Left lung (tissue), 10 donors: Measurements from ENCODE around the gene DACH1. TPM values are rescaled to one million over a fixed set of nuclear protein-coding genes. Genes with fewer than 3 reads are reported as not detected.

Source experiments
- ATAC-seq: fragments of 200-7000 bp; cut with Tn5 transposase; one replicate; pipeline ENCODE4 v1.9.1; 2020; ENCODE audit warnings: moderate library complexity
- DNase-seq, 4 donors: peaks; one replicate each; pipeline ENCODE4 v3.0.0-alpha.2; 2013 to 2020
- H3K27ac ChIP-seq, 2 donors: fragments of 200-600 bp; sonication (generic) in 1 of 2; one replicate each; pipeline versions ENCODE4 v1.5.0 to v1.8.0; 2020 to 2021
- H3K27me3 ChIP-seq, 2 donors: fragments of 200-600 bp; sonication (generic) in 1 of 2; one replicate each; pipeline versions ENCODE4 v1.5.0 to v1.8.0; 2020 to 2021
- H3K36me3 ChIP-seq, 2 donors: fragments of 200-600 bp; sonication (generic) in 1 of 2; one replicate each; pipeline versions ENCODE4 v1.5.0 to v1.8.0; 2020 to 2021
- H3K4me1 ChIP-seq, 2 donors: fragments of 200-600 bp; one replicate each; pipeline ENCODE4 v1.8.0; 2021
- H3K4me3 ChIP-seq, 2 donors: fragments of 200-600 bp; sonication (generic) in 1 of 2; one replicate each; pipeline versions ENCODE4 v1.5.0 to v1.8.0; 2020 to 2021; ENCODE audit warnings: mild to moderate bottlenecking in 1 of 2
- H3K9me3 ChIP-seq, 2 donors: fragments of 200-600 bp; sonication (generic) in 1 of 2; one replicate each; pipeline versions ENCODE4 v1.5.0 to v1.8.0; 2020 to 2021
- intact Hi-C, 2 donors: fragments of 100-400 bp; cut with DNase I; formaldehyde crosslinking; loops; one replicate each; pipeline versions ENCODE4 v1.11.2 to v1.14.2; 2022
- polyA plus RNA-seq, 6 donors: library from polyadenylated mRNA; unstranded; fragments of 120-200 nt; gene quantifications; one replicate each; pipeline ENCODE4 v1.2.1, GENCODE V29; 2013; ENCODE audit not compliant: insufficient read length in 6 of 6
- total RNA-seq, 2 donors: library from RNA; stranded (reverse); fragmentation: NEBNext Ultra II Directional; extraction: Animal tissue kit (Norgen Biotek cat#: 25700); gene quantifications; one replicate each; pipeline ENCODE4 v1.2.1, GENCODE V29; 2021
- TF ChIP-seq, protein P1 (sequence below), 2 donors: fragments of 200-600 bp; sonication (generic) in 1 of 2; IDR thresholded peaks; one replicate each; pipeline versions ENCODE4 v1.5.0 to v1.8.0; 2021; ENCODE audit warnings: antibody characterized with exemption in 2 of 2
- donor health status: DM: no; HTN: yes; CAD: no.
- donor health status: DM: no; HTN: no; CAD: no.

The DACH1 gene
- total and polyA plus RNA-seq, 8 donors: 4.6 to 47.5 (median 43.9) TPM

- Histone ChIP-seq H3K9me3 (no peaks in the 10 kb centered on the region), H3K27me3 (no peaks in the 10 kb centered on the region), H3K4me3 (no peak overlapping the region), H3K4me1 (no peaks in the 10 kb centered on the region), H3K27ac (no peak overlapping the region), H3K36me3 (no peaks in the 10 kb centered on the region)
- DNase-seq (no peak), ATAC-seq (no peak)
- TF ChIP-seq, protein P1, sequence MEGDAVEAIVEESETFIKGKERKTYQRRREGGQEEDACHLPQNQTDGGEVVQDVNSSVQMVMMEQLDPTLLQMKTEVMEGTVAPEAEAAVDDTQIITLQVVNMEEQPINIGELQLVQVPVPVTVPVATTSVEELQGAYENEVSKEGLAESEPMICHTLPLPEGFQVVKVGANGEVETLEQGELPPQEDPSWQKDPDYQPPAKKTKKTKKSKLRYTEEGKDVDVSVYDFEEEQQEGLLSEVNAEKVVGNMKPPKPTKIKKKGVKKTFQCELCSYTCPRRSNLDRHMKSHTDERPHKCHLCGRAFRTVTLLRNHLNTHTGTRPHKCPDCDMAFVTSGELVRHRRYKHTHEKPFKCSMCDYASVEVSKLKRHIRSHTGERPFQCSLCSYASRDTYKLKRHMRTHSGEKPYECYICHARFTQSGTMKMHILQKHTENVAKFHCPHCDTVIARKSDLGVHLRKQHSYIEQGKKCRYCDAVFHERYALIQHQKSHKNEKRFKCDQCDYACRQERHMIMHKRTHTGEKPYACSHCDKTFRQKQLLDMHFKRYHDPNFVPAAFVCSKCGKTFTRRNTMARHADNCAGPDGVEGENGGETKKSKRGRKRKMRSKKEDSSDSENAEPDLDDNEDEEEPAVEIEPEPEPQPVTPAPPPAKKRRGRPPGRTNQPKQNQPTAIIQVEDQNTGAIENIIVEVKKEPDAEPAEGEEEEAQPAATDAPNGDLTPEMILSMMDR (IDR thresholded peaks at IDR 0.05): no peak
- intact Hi-C loops: no loop called here
These were observed 139.3 kb downstream of the DACH1 start for GRCh38 chr13:71727662-71728061.

GRCh38 chr13:71727042-71727441 lies 140.0 kb downstream of the DACH1 start:
- no peaks in the 10 kb centered on the region for H3K36me3 ChIP-seq
- no peak overlapping the region for H3K4me3 ChIP-seq
- no peaks in the 10 kb centered on the region for H3K27me3 ChIP-seq
- H3K4me1 ChIP-seq: no peaks in the 10 kb centered on the region
- no peaks in the 10 kb centered on the region for H3K9me3 ChIP-seq
- no peak for ATAC-seq
- TF ChIP-seq, protein P1 (IDR thresholded peaks at IDR 0.05): no peak
- no peak for DNase-seq
- intact Hi-C loops: no loop called here
- no peak overlapping the region for H3K27ac ChIP-seq

DNA sequence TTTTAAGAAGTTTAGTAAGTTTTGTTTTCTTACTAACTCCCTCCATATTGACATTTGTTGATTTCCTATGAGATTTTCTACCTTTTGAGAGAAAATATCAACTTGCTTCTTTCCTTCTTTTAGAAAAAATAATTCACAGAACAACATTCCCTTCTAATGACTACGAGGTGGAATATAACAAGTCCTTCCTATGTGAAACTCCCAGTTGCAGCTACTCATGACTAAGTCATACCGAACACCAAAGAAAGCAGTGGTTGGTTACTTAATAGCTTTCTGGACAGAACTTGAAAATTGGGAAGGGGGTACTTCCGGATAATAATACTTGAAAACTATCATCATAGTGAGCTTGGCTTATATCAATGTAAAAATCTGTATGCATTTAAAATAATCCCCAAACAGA lies 144.8 kb downstream of the DACH1 start:
- no peak for ATAC-seq
- DNase-seq: no peak
- H3K36me3 ChIP-seq: no peaks in the 10 kb centered on the region
- intact Hi-C loops: no loop called here
- H3K4me3 ChIP-seq: no peak overlapping the region
- H3K4me1 ChIP-seq: no peaks in the 10 kb centered on the region
- H3K27me3 ChIP-seq: no peaks in the 10 kb centered on the region
- no peaks in the 10 kb centered on the region for H3K9me3 ChIP-seq
- H3K27ac ChIP-seq: no peak overlapping the region
- TF ChIP-seq, protein P1 (IDR thresholded peaks at IDR 0.05): no peak

DNA sequence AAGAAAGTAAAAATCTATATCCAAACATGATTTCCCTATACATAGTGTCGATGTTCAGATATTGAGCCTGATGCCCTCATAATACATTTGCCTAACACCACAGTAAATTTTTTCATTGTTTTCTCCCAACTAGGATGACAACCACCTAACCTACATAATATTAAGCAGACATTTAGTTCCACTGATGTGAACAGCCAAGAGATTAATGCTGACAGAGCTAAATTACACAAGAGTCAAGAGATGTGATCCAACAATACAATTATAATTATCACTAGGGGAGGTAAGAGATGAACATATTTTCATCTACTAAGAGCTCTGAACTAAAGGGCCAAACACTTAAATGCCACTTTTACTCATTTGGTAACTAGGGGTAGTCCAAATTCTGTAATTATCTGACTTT lies 145.9 kb downstream of the DACH1 start:
- H3K4me1 ChIP-seq: no peaks in the 10 kb centered on the region
- H3K27me3 ChIP-seq: no peaks in the 10 kb centered on the region
- H3K27ac ChIP-seq: no peak overlapping the region
- H3K36me3 ChIP-seq: no peaks in the 10 kb centered on the region
- ATAC-seq (no peak), DNase-seq (no peak)
- TF ChIP-seq, protein P1 (IDR thresholded peaks at IDR 0.05): no peak
- H3K9me3 ChIP-seq: no peaks in the 10 kb centered on the region
- intact Hi-C loops: no loop called here
- H3K4me3 ChIP-seq: no peak overlapping the region

- intact Hi-C loops: no loop called here
- H3K27ac ChIP-seq: no peak overlapping the region
- H3K4me3 ChIP-seq: no peak overlapping the region
- H3K27me3 ChIP-seq: no peaks in the 10 kb centered on the region
- H3K36me3 ChIP-seq: no peaks in the 10 kb centered on the region
- no peaks in the 10 kb centered on the region for H3K4me1 ChIP-seq
- no peaks in the 10 kb centered on the region for H3K9me3 ChIP-seq
- no peak for DNase-seq
- ATAC-seq: no peak
- TF ChIP-seq, protein P1 (IDR thresholded peaks at IDR 0.05): no peak
These were observed 148.1 kb downstream of the DACH1 start for GRCh38 chr13:71718931-71719330.
